ENCODE results near the gene ETV5. TPM values are rescaled to one million over a fixed set of nuclear protein-coding genes. Genes with fewer than 3 reads are reported as not detected.
"Not testable (repeated sequence)": the region's sequence is repeated elsewhere in the genome, so short reads cannot be mapped to it uniquely, and the experiment has no call there.

The ETV5 gene
- polyA plus RNA-seq, 3 donors: 0.07 to 1.2 (median 0.88) TPM

GRCh38 chr3:186035277-186035676 lies 73.6 kb downstream of the ETV5 start:
- Mint-ChIP-seq H3K4me3 (no peak overlapping the region), H3K9me3 (peaks cover 0 to 10% (median 7%) of the 10 kb centered on the region in 7 donors), H3K36me3 (no peaks in the 10 kb centered on the region), H3K27ac (no peak overlapping the region), H3K27me3 (ENCODE audit: low read depth in 3 of 3) (peaks cover 5 to 6% (median 5%) of the 10 kb centered on the region in 3 donors), H3K4me1 (no peaks in the 10 kb centered on the region)
- Histone ChIP-seq H3K4me2 (replicated peaks; ENCODE audit: extremely low read depth, low read length, poor library complexity, severe bottlenecking) (no peak overlapping the region), H3K4me3 (replicated peaks in 1 of 3; ENCODE audit: low read depth in 2 of 3, low read length in 3 of 3) (no peak overlapping the region), H4K20me1 (ENCODE audit: insufficient read depth, low read length) (no peaks in the 10 kb centered on the region), H3K9ac (ENCODE audit: insufficient read depth, low read length, poor library complexity, severe bottlenecking) (no peak overlapping the region), H2AFZ (ENCODE audit: insufficient read depth, low read depth, low read length, poor library complexity, severe bottlenecking) (no peak overlapping the region), H3K27me3 (ENCODE audit: control insufficient read depth in 2 of 2, insufficient read depth in 2 of 2, low read length in 2 of 2) (peaks cover 0 to 2% of the 10 kb centered on the region in 2 donors), H3K27ac (ENCODE audit: low read depth in 1 of 2, low read length in 2 of 2) (no peak overlapping the region), H3K36me3 (replicated peaks in 1 of 2; ENCODE audit: control insufficient read depth in 1 of 2, insufficient read depth in 2 of 2, low read length in 2 of 2) (no peaks in the 10 kb centered on the region), H3K79me2 (ENCODE audit: insufficient read depth, low read length) (no peaks in the 10 kb centered on the region), H3K9me3 (replicated peaks in 1 of 2; ENCODE audit: control insufficient read depth in 1 of 2, insufficient read depth in 1 of 2, low read length in 2 of 2) (peaks cover 0 to 8% of the 10 kb centered on the region in 2 donors), H3K4me1 (ENCODE audit: control insufficient read depth in 1 of 2, insufficient read depth in 2 of 2, low read length in 2 of 2) (no peaks in the 10 kb centered on the region)
- WGBS (ENCODE audit: insufficient coverage): no CpG with 5 or more reads among the region's 4 CpGs
- TF ChIP-seq, protein P1, sequence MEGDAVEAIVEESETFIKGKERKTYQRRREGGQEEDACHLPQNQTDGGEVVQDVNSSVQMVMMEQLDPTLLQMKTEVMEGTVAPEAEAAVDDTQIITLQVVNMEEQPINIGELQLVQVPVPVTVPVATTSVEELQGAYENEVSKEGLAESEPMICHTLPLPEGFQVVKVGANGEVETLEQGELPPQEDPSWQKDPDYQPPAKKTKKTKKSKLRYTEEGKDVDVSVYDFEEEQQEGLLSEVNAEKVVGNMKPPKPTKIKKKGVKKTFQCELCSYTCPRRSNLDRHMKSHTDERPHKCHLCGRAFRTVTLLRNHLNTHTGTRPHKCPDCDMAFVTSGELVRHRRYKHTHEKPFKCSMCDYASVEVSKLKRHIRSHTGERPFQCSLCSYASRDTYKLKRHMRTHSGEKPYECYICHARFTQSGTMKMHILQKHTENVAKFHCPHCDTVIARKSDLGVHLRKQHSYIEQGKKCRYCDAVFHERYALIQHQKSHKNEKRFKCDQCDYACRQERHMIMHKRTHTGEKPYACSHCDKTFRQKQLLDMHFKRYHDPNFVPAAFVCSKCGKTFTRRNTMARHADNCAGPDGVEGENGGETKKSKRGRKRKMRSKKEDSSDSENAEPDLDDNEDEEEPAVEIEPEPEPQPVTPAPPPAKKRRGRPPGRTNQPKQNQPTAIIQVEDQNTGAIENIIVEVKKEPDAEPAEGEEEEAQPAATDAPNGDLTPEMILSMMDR (IDR thresholded peaks at IDR 0.05): no peak
- intact Hi-C loops (cut with micrococcal nuclease): no loop called here
- DNase-seq: peak in 1 of 3 donors; percentile 23

DNA sequence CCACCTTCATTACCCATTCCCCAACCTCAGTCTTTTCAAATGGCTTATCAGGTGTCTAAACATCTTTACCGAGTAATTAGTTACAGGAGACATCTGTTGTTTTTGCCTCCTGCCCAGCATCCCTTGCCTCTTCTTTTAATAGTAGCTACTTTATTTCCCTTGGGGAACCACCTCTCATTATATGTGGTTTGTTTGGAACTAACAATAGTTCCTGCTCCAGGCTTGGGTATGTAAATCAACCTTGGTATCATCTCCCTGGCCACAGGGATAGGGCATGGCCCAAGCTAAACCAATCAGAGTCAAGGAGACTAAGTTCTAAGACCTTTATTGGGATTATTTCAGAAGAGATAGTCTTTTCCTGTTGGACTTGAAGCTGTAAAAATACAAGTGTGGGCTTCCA lies 76.6 kb downstream of the ETV5 start:
- intact Hi-C loops (cut with micrococcal nuclease): no loop called here
- Histone ChIP-seq H3K9ac (ENCODE audit: insufficient read depth, low read length, poor library complexity, severe bottlenecking) (no peak overlapping the region), H3K79me2 (ENCODE audit: insufficient read depth, low read length) (no peaks in the 10 kb centered on the region), H3K27ac (ENCODE audit: low read depth in 1 of 2, low read length in 2 of 2) (no peak overlapping the region), H3K4me2 (replicated peaks; ENCODE audit: extremely low read depth, low read length, poor library complexity, severe bottlenecking) (no peak overlapping the region), H3K27me3 (ENCODE audit: control insufficient read depth in 2 of 2, insufficient read depth in 2 of 2, low read length in 2 of 2) (peaks cover 0 to 2% of the 10 kb centered on the region in 2 donors), H3K4me3 (replicated peaks in 1 of 3; ENCODE audit: low read depth in 2 of 3, low read length in 3 of 3) (no peak overlapping the region), H3K4me1 (ENCODE audit: control insufficient read depth in 1 of 2, insufficient read depth in 2 of 2, low read length in 2 of 2) (no peaks in the 10 kb centered on the region), H3K9me3 (replicated peaks in 1 of 2; ENCODE audit: control insufficient read depth in 1 of 2, insufficient read depth in 1 of 2, low read length in 2 of 2) (no peaks in the 10 kb centered on the region), H2AFZ (ENCODE audit: insufficient read depth, low read depth, low read length, poor library complexity, severe bottlenecking) (no peak overlapping the region), H4K20me1 (ENCODE audit: insufficient read depth, low read length) (no peaks in the 10 kb centered on the region), H3K36me3 (replicated peaks in 1 of 2; ENCODE audit: control insufficient read depth in 1 of 2, insufficient read depth in 2 of 2, low read length in 2 of 2) (no peaks in the 10 kb centered on the region)
- WGBS (ENCODE audit: insufficient coverage): no CpG with 5 or more reads among the region's 1 CpG
- TF ChIP-seq, protein P1 (IDR thresholded peaks at IDR 0.05): no peak
- Mint-ChIP-seq H3K36me3 (no peaks in the 10 kb centered on the region), H3K9me3 (peaks cover 0 to 2% (median 0%) of the 10 kb centered on the region in 7 donors), H3K4me1 (no peaks in the 10 kb centered on the region), H3K27ac (no peak overlapping the region), H3K27me3 (ENCODE audit: low read depth in 3 of 3) (peaks cover 1 to 5% (median 4%) of the 10 kb centered on the region in 3 donors), H3K4me3 (no peak overlapping the region)
- no peak for DNase-seq

DNA sequence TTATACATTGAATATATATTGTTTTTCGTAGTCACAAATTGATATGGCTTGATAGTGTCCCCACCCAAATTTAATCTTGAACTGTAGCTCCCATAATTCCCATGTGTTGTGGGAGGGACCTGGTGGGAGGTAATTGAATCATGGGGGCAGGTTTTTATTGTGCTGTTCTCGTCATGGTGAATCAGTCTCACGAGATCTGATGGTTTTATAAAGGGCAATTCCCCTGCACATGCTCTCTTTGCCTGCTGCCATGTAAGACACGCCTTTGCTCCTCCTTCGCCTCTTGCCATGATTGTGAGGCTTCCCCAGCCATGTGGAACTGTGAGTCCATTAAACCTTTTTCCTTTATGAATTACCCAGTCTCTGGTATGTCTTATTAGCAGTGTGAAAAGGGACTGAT lies 82.9 kb downstream of the ETV5 start:
- H3K79me2 ChIP-seq (ENCODE audit: insufficient read depth, low read length); H3K4me2 ChIP-seq (replicated peaks; ENCODE audit: extremely low read depth, low read length, poor library complexity, severe bottlenecking); H3K4me3 Mint-ChIP-seq; H3K27ac ChIP-seq (ENCODE audit: low read depth in 1 of 2, low read length in 2 of 2); H3K9me3 ChIP-seq (replicated peaks in 1 of 2; ENCODE audit: control insufficient read depth in 1 of 2, insufficient read depth in 1 of 2, low read length in 2 of 2); H3K4me1 ChIP-seq (ENCODE audit: control insufficient read depth in 1 of 2, insufficient read depth in 2 of 2, low read length in 2 of 2); DNase-seq; H3K36me3 ChIP-seq (replicated peaks in 1 of 2; ENCODE audit: control insufficient read depth in 1 of 2, insufficient read depth in 2 of 2, low read length in 2 of 2); H3K9ac ChIP-seq (ENCODE audit: insufficient read depth, low read length, poor library complexity, severe bottlenecking); H2AFZ ChIP-seq (ENCODE audit: insufficient read depth, low read depth, low read length, poor library complexity, severe bottlenecking); H4K20me1 ChIP-seq (ENCODE audit: insufficient read depth, low read length); H3K27me3 ChIP-seq (ENCODE audit: control insufficient read depth in 2 of 2, insufficient read depth in 2 of 2, low read length in 2 of 2); H3K4me1 Mint-ChIP-seq; H3K4me3 ChIP-seq (replicated peaks in 1 of 3; ENCODE audit: low read depth in 2 of 3, low read length in 3 of 3); intact Hi-C loops (cut with micrococcal nuclease); H3K36me3 Mint-ChIP-seq; H3K27ac Mint-ChIP-seq; H3K9me3 Mint-ChIP-seq: not testable (repeated sequence)
- H3K27me3 Mint-ChIP-seq (ENCODE audit: low read depth in 3 of 3): peaks cover 10 to 25% (median 18%) of the 10 kb centered on the region in 3 donors
- 100% methylated on average over 2 of the region's 5 CpGs for WGBS (ENCODE audit: insufficient coverage)

All from CD14-positive monocyte (primary cell).